GM19099 (cell line): ENCODE results near the gene TPSD1.

Experiments
- POLR2A ChIP-seq: IDR thresholded peaks from 3 replicates; pipeline ENCODE4 v1.6.1; 2011; ENCODE audit warnings: low read depth; ENCODE audit not compliant: insufficient read length; ENCODE audit errors: extremely low read depth

Gene TPSD1

DNA sequence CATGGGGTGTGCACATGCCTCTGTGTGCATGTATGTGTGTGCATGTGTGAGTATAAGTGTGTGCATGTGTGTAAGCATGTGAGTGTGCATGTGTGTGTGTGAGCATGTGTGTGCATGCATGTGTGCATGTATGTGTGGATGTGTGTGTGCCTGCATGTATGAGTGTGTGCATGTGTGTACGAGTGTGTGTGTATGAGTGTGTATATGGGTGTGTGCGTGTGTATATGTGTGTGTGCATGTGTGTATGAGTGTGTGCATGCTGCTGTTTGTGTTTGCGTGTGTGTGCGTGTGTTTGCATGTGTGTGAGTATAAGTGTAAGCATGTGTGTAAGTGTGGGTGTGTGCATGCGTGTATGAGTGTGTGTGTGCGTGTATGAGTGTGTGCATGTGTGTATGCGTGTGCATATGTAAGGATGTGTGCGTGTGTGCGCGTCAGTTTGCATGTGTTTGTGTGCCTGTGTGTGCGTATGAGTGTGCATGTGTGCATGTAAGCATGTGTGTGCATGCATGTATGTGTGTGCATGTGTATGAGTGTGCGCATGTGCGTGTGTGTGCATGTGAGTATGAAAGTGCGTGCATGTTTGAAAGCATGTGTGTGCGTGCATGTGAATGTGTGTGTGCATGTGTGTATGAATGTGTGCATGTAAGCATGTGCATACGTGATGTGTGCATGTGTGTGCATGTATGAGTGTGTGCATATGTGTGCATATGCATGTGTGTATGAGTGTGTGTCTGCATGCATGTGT lies 8.6 kb downstream of the TPSD1 start:
- TF ChIP-seq POLR2A, result no peak

DNA sequence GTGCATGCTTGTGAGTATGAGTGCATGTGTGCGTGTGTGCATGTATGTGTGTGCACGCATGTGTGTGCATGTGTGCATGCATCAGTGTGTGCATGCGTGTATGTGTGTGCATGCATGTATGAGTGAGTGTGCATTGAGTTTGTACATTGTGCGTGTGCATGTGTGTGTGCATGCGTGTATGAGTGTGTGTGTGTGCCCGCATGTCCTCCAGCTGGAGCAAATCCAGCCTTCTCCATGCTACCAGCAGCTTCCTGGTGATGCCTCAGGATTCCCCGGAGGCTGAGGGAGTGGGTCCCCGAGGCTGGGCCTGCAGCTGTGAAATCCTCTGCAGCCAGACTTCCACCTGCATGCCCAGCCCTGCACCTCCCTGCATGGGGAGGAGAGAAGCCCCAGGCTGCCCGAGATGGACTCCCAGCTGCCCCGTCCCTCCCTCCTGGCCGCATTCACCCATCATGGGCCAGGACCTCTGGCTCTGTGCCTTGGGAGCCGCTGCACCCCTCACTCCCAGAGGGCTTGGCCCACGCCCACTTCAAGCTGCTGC lies 9.3 kb downstream of the TPSD1 start:
- no peak for TF ChIP-seq POLR2A

DNA sequence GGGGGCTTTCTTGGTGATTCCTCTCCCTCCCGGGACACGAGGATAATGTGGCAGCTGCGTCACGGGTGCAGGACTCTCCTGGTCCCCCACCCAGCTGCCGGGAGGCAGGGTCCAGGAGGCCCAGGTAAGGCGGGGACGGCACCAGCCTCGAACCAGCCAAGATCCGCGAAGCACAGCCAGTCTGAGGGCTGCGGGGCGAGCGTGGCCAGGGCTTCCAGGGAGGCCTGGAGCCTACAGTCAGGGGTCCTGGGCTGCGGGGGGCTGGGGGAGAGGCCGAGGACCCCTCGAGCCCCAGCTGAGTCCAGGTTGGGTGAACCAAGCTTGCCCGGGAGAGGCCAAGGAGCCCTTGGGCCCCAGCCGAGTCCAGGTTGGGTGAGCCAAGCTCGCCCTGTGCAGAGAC lies 10.0 kb downstream of the TPSD1 start:
- TF ChIP-seq POLR2A, result no peak

GRCh38 chr16:1271380-1271723 lies 15.5 kb downstream of the TPSD1 start:
- TF ChIP-seq POLR2A, result no peak

- no peak for TF ChIP-seq POLR2A
Observed at GRCh38 chr16:1272453-1273198, 16.8 kb downstream of the TPSD1 start.

GRCh38 chr16:1273816-1274215 lies 17.9 kb downstream of the TPSD1 start:
- no peak for TF ChIP-seq POLR2A

- TF ChIP-seq POLR2A, result no peak
Observed at GRCh38 chr16:1274767-1275166, 18.9 kb downstream of the TPSD1 start.

DNA sequence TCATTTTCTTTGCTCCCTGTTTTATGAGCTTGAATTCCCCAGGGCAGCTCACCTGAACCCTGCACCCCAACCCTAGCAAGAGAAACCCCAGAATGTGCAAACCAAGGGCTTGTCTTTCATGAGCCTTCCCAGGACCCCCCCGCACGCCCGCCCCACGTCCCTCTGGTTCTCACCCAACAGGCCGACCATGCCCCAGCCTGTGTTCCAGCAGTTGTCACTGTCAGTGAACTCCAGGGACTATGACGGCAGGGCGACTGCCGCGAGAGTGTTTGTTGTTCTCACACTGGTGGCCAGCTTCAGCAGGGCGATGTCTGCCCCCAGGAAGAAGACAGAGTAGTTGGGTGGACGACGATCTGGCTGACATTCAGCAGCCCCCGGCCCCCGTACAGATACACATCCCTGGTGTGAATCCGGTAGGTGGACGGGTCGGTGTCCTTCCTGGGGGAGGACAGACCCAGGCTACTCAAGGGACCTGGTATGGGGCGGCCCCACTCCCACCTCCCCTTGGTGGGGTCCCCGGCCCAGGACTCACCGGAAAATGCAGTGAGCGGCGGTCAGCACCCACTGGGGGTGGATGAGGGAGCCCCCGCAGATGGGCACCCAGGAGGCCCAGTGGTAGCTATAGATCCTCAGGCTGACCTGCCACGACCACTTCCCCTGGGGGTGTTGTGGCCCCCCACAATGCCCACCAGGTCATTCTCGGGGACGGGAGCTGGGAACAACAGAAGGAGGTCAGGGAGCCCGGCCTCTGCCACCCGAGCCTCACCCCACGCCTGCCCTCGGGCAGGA lies 20.1 kb downstream of the TPSD1 start:
- TF ChIP-seq POLR2A, result no peak

- TF ChIP-seq POLR2A, result no peak
Observed at GRCh38 chr16:1276580-1276878, 20.7 kb downstream of the TPSD1 start.

GRCh38 chr16:1277151-1277598 lies 21.3 kb downstream of the TPSD1 start:
- TF ChIP-seq POLR2A, result no peak

DNA sequence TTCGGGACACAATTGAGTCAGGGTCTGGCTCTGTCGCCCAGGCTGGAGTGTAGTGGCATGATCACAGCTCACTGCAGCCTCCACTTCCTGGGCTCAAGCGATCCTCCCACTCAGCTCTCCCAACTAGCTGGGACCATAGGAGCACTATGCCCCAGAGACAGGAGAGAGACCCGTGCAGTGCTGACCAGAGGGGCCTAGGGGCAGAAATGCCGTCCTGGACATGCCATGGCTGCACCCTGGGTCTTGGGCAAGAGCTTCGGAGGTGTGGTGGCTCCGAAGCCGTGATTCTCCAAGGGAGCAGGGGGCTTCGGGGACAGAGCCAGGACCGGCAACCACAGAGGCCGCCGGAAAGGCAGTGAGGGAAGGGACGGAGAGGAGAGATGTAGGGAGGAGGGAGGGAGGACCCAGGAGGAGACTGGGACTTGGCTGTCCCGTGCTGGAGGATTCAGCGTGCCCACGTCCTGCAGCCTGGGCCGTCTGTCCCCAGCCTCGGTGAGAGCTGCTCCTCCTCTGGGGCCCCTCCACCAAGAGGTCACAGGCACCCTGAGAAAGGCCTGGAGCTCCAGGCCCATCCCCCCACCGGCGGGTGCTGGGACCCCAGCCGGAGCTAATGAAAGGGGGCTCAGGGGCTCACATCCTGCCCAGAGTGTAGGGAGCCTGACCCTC lies 21.9 kb downstream of the TPSD1 start:
- TF ChIP-seq POLR2A, result no peak

- TF ChIP-seq POLR2A, result no peak
Observed at GRCh38 chr16:1278477-1278876, 22.6 kb downstream of the TPSD1 start.

DNA sequence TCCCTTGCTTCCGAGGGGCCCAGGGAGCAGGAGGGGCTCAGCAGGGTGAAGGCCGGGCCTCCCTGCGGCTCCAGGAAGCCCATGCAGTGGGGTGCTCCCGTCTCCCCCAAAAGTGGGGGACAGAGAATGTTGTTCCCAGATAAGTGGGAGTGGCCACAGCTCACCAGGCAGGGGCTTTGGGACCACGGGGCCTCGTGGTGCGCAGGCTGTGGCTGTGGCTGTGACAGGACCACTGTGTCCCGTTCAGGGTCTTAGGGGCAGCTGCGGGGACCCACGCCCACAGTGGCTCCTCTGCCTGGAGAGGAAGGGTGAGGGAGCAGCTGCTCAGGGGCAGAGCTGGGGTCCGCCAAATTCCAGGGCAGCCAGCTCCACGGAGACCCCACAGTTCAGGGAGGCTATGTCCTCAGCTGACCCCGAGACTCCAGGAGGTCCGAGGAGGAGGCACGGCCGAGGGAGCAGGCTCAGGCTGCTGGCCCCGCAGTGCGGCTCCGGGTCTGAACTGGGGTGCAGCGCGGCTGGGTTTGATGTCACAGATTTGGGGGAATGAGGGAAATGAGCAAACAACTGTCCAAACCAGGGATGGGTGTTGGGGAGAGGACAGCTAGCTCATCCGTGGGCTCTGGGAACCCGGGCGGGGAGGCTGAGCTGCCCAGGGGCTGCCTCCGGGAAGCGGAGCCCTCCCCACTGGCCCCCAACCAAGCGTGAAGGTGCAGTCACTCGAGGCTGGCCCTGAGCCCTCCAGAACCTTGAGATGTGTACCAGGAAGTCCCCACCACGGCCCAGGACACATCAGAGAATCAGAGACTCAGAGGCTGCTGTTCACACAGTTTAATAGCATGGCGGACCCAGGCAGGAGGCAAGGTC lies 23.4 kb downstream of the TPSD1 start:
- TF ChIP-seq POLR2A, result no peak

- TF ChIP-seq POLR2A, result no peak
Observed at GRCh38 chr16:1279945-1280589, 24.2 kb downstream of the TPSD1 start.
